ENCODE measurements around the gene PON2. TPM values are rescaled to one million over a fixed set of nuclear protein-coding genes. Genes with fewer than 3 reads are reported as not detected.
"Not testable (repeated sequence)": the region's sequence is repeated elsewhere in the genome, so short reads cannot be mapped to it uniquely, and the experiment has no call there.

PON2 gene
- 110 TPM for total RNA-seq

GRCh38 chr7:95434557-95435421, at the start of gene PON2:
Gene PON2, minus strand, starts transcription at chr7:95435028. Its CDS starts 77 bp downstream, at chr7:95434951.
- DNase-seq, result peak; percentile 93

GRCh38 chr7:95482424-95482823, 47.6 kb upstream of the PON2 start:
- no peak for DNase-seq

- peak; percentile 19 for DNase-seq
These were observed 46.7 kb upstream of the PON2 start for GRCh38 chr7:95481271-95482165.

GRCh38 chr7:95479992-95480624, 45.3 kb upstream of the PON2 start:
- no peak for DNase-seq

GRCh38 chr7:95478272-95479037, 43.6 kb upstream of the PON2 start:
- peak; percentile 88 for DNase-seq

- peak; percentile 95 for DNase-seq
These were observed 42.2 kb upstream of the PON2 start for GRCh38 chr7:95476904-95477594.

- peak; percentile 95 for DNase-seq
These were observed 41.4 kb upstream of the PON2 start for GRCh38 chr7:95476072-95476847.

- DNase-seq, result peak; percentile 93
These were observed 38.6 kb upstream of the PON2 start for GRCh38 chr7:95473276-95473985.

- peak; percentile 89 for DNase-seq
These were observed 37.8 kb upstream of the PON2 start for GRCh38 chr7:95472581-95473161.

- no peak for DNase-seq
These were observed 36.2 kb upstream of the PON2 start for GRCh38 chr7:95471071-95471470.

- peak; percentile 38 for DNase-seq
These were observed 35.6 kb upstream of the PON2 start for GRCh38 chr7:95470452-95470851.

- no peak for DNase-seq
These were observed 35.0 kb upstream of the PON2 start for GRCh38 chr7:95469848-95470247.

- no peak for DNase-seq
These were observed 34.4 kb upstream of the PON2 start for GRCh38 chr7:95469187-95469586.

- no peak for DNase-seq
These were observed 33.2 kb upstream of the PON2 start for GRCh38 chr7:95467912-95468607.

- not testable (repeated sequence) for DNase-seq
These were observed 25.8 kb upstream of the PON2 start for GRCh38 chr7:95460653-95461052.

GRCh38 chr7:95457947-95458346, 23.1 kb upstream of the PON2 start:
- no peak for DNase-seq

GRCh38 chr7:95454438-95455045, 19.7 kb upstream of the PON2 start:
- DNase-seq, result no peak

GRCh38 chr7:95446618-95447017, 11.8 kb upstream of the PON2 start:
- no peak for DNase-seq
